Glomerular endothelial cell (primary cell): ENCODE measurements around the gene MYF6. TPM values are rescaled to one million over a fixed set of nuclear protein-coding genes. Genes with fewer than 3 reads are reported as not detected.

ENCODE experiments used
- DNase-seq: peaks from one replicate; pipeline ENCODE4 v3.0.0-alpha.2; 2011; ENCODE audit warnings: low read depth, low spot score; ENCODE audit errors: extremely low read depth
- total RNA-seq: library from RNA; depleted of rRNA; stranded (reverse); fragments of >200 nt; gene quantifications from 2 replicates; pipeline ENCODE4 v1.2.3, GENCODE V29; 2015

Gene MYF6
- total RNA-seq, 1 donor from 2014 or later, result not detected

GRCh38 chr12:80702889-80703805 lies 4.3 kb upstream of the MYF6 start:
- DNase-seq, result no peak

- no peak for DNase-seq
Measured at GRCh38 chr12:80704420-80704819, 3.0 kb upstream of the MYF6 start.

- no peak for DNase-seq
Measured at GRCh38 chr12:80707830-80708258, 410 bp downstream of the MYF6 start.

GRCh38 chr12:80708259-80708974 lies 983 bp downstream of the MYF6 start:
- DNase-seq, result peak; percentile 1

- DNase-seq, result no peak
Measured at GRCh38 chr12:80708975-80709328, 1.5 kb downstream of the MYF6 start.

GRCh38 chr12:80709811-80710726 lies 2.6 kb downstream of the MYF6 start:
- DNase-seq, result no peak

- no peak for DNase-seq
Measured at GRCh38 chr12:80710727-80711449, 3.5 kb downstream of the MYF6 start.

- no peak for DNase-seq
Measured at GRCh38 chr12:80711866-80712265, 4.4 kb downstream of the MYF6 start.

- no peak for DNase-seq
Measured at GRCh38 chr12:80712866-80713265, 5.4 kb downstream of the MYF6 start.

- no peak for DNase-seq
Measured at GRCh38 chr12:80713419-80713818, 6.0 kb downstream of the MYF6 start.

GRCh38 chr12:80714055-80714454 lies 6.6 kb downstream of the MYF6 start:
- DNase-seq, result no peak

- DNase-seq, result no peak
Measured at GRCh38 chr12:80714846-80715245, 7.4 kb downstream of the MYF6 start.

- DNase-seq, result no peak
Measured at GRCh38 chr12:80715713-80716249, 8.3 kb downstream of the MYF6 start.

- no peak for DNase-seq
Measured at GRCh38 chr12:80716696-80717469, 9.4 kb downstream of the MYF6 start, which contains the start of gene MYF5. Gene MYF5, plus strand, starts transcription at chr12:80716912. Its CDS starts 152 bp downstream, at chr12:80717064.

GRCh38 chr12:80717856-80718255 lies 10.4 kb downstream of the MYF6 start:
- DNase-seq, result no peak

- DNase-seq, result no peak
Measured at GRCh38 chr12:80720516-80720915, 13.1 kb downstream of the MYF6 start.

GRCh38 chr12:80721326-80721725 lies 13.9 kb downstream of the MYF6 start:
- DNase-seq, result no peak

GRCh38 chr12:80745851-80746505 lies 38.5 kb downstream of the MYF6 start:
- DNase-seq, result no peak

GRCh38 chr12:80747800-80748199 lies 40.4 kb downstream of the MYF6 start:
- DNase-seq, result no peak
